Stomach (tissue), 4 donors: ENCODE results near the gene MS4A5.

Experiments
- EP300 ChIP-seq: sonication (generic); formaldehyde crosslinking; IDR thresholded peaks from one replicate; pipeline ENCODE4 v1.6.1; 2017; ENCODE audit warnings: antibody characterized with exemption
- POLR2A ChIP-seq, 4 donors: fragments of 450-650 bp; IDR thresholded peaks; one replicate each; pipeline ENCODE4 v1.6.1; 2016; ENCODE audit warnings: antibody characterized with exemption in 4 of 4, control low read depth in 2 of 4, mild to moderate bottlenecking in 1 of 4, moderate library complexity in 1 of 4
- POLR2AphosphoS5 ChIP-seq, 3 donors: sonication (generic); formaldehyde crosslinking; IDR thresholded peaks; one replicate each; pipeline ENCODE4 v1.6.1; 2016; ENCODE audit warnings: antibody characterized with exemption in 3 of 3
- TF ChIP-seq, protein P1 (sequence below), 7 experiments: fragments of 450-650 bp in 4 of 7; fragments of 200-600 bp in 3 of 7; sonication (generic) in 3 of 7; IDR thresholded peaks; one replicate each; pipeline ENCODE4 v1.5.1; 2016 to 2019; ENCODE audit warnings: antibody characterized with exemption in 7 of 7, control low read depth in 2 of 7, mild to moderate bottlenecking in 1 of 7

DNA sequence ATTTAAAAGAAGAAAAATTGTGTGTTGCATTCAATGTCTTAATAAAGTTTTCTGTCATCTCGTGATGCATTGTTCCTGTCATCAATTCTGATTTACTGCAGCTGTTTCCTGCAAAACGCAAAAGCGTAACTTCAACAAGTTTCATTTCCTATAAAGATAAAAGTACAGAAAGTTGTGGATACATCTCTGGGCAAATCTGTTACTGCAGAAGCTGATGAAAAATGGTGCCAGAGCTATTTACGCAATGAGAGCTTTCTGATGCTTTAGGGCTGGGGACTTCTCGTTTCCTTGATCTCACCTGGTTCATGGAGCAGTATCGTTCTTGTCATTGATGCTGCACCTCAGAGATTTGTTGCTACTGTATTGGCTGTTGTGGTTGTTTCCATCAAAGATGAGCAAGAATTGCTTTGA, 47.7 kb downstream of the MS4A5 start:
- no peak for TF ChIP-seq EP300
- TF ChIP-seq, protein P1, sequence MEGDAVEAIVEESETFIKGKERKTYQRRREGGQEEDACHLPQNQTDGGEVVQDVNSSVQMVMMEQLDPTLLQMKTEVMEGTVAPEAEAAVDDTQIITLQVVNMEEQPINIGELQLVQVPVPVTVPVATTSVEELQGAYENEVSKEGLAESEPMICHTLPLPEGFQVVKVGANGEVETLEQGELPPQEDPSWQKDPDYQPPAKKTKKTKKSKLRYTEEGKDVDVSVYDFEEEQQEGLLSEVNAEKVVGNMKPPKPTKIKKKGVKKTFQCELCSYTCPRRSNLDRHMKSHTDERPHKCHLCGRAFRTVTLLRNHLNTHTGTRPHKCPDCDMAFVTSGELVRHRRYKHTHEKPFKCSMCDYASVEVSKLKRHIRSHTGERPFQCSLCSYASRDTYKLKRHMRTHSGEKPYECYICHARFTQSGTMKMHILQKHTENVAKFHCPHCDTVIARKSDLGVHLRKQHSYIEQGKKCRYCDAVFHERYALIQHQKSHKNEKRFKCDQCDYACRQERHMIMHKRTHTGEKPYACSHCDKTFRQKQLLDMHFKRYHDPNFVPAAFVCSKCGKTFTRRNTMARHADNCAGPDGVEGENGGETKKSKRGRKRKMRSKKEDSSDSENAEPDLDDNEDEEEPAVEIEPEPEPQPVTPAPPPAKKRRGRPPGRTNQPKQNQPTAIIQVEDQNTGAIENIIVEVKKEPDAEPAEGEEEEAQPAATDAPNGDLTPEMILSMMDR (IDR thresholded peaks at IDR 0.05), result no peak
- TF ChIP-seq POLR2A (IDR thresholded peaks at IDR 0.05), result no peak
- no peak for TF ChIP-seq POLR2AphosphoS5 (IDR thresholded peaks at IDR 0.05)
